GM18499 (cell line): Measurements from ENCODE around the gene EML1.

ENCODE experiments used
- ATAC-seq: cut with Tn5 transposase; IDR thresholded peaks from one replicate; pipeline ENCODE4 v1.9.1; 2021; ENCODE audit warnings: moderate number of reproducible peaks; ENCODE audit not compliant: insufficient read depth, unreplicated experiment

Gene EML1

DNA sequence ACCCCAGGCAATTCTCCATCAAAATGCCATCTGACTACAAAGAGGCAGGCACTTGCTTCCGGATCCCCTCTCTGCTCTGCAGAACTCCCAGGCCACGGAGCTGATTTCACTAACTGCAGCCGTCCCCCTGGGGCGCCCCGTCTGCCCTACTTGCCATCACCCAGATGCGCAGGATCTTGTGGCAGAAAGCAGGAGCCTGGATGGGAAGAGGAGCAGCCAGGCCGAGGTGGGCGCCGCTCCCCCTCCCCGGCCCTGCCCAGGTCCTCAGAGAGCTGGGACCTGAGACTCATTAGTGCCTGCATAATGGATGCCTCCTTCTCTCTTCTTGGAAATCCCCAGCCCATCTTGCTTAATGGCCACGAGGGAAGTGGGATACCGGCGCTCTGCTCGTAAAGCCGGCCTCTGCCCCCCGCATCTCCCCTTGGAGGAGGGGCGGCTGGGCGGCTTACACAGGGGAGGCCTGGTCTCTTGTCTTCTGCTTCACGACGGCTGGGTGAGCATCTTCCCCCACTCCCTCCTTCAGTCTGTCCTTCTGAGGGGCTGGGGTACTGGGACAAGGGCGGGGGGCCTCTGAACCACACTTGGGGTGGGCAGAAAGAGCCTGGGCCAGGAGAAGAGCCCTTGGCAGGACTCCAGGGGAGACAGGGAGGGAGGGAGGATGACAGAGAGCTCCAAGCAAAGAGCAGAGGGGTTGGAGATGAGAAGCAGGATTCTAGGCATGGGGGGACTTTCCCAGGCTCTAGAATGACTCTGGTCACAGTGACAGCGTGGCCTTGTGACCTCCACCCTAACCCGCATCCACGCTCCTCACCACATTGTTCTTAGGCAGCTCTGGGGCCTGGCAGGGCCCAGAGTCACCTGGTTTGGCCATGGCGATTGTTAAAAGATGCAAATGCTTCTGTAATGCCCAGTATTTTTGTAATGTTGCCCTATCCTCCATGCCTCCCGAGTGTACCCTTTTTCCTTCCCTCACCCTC is 19.4 kb upstream of the EML1 start:
- no peak for ATAC-seq

DNA sequence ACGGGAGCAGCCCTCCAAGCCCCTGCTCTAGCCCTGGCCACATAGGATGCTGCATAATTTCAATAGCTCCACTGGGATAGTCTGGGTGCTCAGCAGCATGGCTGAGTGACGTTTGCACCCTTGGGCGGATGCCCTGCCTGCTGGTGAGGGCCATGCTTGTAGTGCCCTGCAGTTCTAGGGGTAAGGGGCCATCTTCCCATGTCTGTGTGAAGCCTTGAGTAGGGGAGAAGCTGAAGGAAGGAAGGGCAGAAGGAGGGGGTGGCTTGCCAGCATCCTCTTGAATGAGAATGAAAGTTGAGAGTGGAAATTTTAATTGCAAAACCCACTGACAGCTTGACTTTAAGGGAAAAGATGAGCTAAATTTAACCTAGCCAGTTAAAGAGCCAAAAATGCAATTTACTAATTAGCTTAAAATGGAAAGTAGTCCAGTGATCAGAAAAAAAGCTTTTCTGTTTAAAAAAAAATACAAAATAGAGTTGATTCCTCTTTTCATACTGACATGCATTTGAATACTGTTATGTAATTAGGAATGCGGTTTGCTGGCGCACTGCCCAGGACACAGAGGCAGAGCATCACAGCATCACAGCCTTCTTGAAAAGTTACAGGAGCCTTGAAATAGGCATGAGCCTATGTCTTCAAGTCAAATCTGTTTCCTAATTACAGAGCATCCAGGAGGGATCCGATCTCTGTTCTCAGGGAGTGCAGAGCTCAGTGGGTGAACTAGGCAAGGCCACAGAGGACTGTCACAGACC is 18.5 kb upstream of the EML1 start:
- no peak for ATAC-seq

- no peak for ATAC-seq
Measured at GRCh38 chr14:99775351-99775750, 17.9 kb upstream of the EML1 start.

DNA sequence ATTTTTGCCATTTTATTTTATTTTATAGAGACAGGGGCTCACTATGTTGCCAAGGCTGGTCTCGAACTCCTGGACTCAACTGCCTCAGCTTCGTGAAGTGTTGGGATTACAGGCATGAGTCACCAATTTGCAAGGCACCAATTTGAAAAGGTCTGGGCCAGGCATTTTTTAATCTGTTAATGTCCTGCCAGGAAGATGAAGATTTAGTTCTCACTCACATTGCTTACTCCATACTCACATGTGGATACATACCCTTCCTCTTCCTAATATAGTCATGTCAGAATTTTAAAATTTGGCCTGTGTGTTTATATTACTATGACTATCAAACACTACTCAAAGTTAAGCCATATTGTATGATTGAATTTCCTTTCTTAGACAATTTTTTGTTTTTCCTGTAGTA is 15.3 kb upstream of the EML1 start:
- no peak for ATAC-seq

- ATAC-seq, result no peak
Measured at GRCh38 chr14:99779751-99780150, 13.5 kb upstream of the EML1 start.

DNA sequence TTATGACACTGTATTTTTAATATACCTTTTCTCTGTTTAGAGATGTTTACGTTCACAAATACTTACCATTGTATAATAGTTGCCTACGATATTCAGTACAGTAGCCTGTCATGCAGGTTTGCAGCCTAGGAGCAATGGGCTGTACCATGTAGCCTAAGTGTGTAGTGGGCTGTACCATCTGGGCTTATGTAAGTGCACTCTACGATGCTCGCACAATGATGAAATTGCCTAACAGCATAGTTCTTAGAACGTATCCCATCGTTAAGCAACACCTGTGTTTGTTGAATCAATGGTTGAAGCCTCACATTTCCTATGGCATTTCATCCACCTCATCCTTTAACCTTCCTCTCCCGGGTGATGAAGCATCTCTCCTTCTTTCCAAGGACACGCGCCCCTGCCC is 12.5 kb upstream of the EML1 start:
- no peak for ATAC-seq

DNA sequence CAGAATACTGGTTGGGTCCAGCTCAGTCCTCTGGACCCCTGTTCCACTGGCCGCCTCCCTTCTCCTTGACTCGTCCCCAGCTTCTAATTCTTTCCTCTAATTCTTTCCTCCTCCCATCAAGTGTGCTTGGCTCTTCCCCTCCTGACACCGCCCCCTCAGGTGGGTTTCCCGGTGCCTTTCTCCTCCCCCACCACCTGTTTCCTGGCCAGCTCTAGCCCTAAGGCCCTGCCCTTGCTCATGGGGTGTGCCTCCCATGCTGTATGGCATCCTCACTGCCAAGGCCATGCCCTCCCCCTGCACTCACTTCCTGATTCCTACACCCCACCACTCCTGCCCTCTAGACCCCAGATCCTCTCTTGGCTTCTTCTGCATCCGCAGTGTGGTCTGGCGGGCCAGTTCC is 12.1 kb upstream of the EML1 start:
- ATAC-seq, result no peak

GRCh38 chr14:99781853-99782610 is 11.2 kb upstream of the EML1 start:
- no peak for ATAC-seq

DNA sequence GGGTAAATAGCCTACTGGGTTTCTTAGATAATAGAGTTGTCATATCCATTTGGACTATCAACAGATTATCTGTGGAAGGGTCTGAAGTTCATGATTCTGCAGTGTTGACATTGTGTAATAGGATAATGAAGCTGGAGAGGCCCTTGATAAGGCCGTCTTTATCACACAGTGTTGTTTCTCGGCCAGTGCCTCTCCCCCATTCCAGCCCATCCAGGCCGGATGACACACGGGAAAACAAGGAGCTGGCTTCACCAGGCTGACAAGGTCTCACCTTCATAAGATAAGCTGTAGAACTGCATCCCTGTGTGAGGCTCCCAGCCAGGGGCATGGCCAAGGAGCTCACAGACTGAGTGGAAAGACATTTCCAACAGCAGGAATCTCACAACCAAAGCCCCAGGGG is 8.7 kb upstream of the EML1 start:
- ATAC-seq, result no peak

DNA sequence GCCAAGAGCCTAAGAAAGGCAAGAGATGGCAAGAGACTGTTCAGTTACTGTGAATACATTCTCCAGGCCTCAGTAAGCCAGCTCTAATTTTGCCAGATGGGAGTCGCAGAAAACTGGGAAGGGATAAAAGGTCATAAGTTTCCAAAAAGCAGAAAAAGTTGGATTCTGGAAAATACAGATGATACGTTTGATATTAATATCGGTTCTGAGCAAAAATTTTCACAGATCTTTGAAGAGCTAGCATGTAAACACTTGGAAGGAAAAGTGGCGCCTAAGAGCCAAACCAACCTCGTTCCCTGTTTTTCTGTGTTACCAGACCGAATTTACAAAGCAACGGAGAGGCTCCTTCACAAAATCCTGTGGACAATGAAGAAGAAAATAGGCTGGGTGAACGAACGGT is 7.8 kb upstream of the EML1 start:
- no peak for ATAC-seq

DNA sequence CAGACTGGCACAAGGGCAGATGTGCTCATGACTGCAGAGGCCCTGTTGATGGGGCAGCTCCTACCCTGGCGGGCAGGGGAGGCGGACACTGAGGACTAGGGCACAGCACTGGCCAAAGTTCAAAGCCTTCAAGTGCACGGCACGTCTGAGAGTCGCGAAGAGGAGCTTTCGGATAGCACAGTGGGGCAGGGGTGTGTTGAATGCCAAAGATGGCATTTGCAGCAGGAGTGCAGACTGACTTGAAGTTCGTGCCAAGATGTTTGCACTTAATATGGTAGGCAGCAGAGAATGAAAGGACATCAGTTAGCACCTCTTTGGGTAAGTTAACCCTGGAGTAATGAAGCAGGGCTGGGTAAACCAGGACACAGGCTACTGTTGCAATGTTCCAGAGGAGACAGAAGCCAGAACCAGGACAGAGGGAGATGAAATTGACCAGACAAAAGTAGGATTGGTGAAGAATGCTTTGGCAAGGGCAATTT is 6.7 kb upstream of the EML1 start:
- no peak for ATAC-seq

DNA sequence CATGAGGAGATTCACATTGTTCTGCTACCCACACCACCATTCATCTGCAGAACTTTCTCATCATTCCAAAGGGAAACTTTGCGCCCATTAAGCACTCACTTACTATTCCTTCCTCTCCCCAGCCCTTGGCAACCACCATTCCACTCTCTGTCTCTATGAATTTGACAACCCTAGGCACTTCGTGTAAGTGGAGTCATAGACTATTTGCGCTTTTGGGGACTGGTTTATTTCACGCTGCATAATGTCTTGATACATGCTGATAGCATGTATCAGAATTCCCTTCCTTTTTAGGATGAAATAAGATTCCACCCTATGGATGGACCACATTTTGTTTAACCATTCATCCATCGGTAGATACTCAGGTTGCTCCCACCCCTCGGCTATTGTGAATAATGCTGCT is 4.5 kb upstream of the EML1 start:
- ATAC-seq, result no peak

DNA sequence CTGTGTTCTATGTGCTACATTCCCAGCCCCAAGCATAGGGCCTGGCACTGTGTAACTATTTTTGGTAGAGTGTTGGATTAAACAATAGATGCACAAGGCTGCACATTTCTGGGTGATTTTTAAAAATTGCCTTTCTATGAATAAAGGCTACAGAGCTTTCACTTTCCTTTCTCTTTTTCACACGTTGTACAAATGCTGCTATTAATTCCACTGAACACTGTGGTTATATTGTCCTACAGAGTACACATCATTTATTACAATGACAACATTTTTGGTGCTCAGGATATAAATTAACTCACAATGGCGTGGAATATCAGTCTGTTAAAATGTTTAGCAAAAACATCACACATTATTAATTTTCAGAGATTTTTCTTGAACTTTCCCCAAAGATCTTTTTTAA is 3.6 kb upstream of the EML1 start:
- ATAC-seq, result no peak

GRCh38 chr14:99790201-99790977 is 2.8 kb upstream of the EML1 start:
- ATAC-seq, result no peak

GRCh38 chr14:99790978-99791376 is 2.2 kb upstream of the EML1 start:
- no peak for ATAC-seq

GRCh38 chr14:99791476-99792209 is 1.6 kb upstream of the EML1 start:
- no peak for ATAC-seq

DNA sequence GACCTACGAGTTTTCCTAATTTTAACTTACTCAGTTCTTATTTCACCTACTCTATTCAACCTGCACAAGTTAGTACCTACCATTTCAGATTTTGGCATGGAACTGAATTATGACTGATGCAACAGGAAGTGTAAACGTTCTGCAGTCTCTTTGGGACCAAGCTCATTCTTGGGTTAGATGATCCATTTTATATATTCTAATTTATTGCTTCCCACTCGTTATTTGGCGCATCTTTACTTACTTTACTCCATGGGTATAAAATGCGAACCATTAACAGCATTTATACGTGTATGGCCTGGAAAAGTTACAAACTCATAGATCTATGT is 1.0 kb upstream of the EML1 start:
- ATAC-seq, result no peak

DNA sequence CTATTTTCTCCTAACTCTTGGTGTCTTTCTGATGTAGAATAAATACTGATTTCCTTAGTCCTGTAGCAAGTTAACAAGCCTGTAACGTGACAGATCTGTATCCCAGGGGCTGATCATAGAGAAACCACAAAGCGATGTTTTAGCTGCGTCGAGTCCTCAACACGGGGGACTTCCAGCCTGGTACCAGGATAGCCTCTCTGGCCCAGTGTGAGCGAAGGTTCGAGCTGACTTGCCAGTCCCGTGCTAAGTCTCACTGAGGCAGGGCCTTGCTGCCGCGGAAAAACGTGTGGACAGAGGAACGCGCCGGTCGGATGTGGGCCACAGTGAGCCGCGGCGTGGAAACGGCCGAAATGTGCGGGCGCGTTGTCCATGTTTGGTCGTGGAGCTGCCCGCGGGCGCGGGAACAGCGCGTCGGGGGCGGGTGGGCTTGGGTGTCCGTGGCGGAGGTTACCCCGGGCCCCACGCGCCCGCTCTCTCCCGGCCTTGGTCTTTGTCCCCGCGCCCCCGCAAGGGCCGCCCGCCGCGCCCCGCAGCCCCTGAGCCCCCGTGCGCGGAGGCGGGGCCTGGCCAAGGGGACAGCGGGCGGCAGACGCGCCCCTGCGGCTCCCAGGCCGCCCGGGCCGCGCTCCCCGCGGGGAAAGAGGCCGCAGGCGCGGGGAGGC is 531 bp upstream of the EML1 start:
- ATAC-seq, result no peak
